Panc1 (cell line): ENCODE data around the gene USP12. TPM values are rescaled to one million over a fixed set of nuclear protein-coding genes. Genes with fewer than 3 reads are reported as not detected.

Experiments
- ATAC-seq: fragments of 200-7000 bp; cut with Tn5 transposase; 2 replicates; pipeline ENCODE4 v1.9.1; 2020; ENCODE audit warnings: mild to moderate bottlenecking, moderate library complexity
- BruUV-seq: library from RNA; stranded (reverse); fragments of 400-500 nt; replicated peaks from 2 replicates; lab custom pipeline; 2021; lab: Mats Ljungman, UMichigan
- CTCF ChIA-PET: fragments of 300-600 bp; sonication (Branson Sonifier 250); formaldehyde crosslinking; loops from one replicate; lab custom pipeline; 2022; ENCODE audit warnings: antibody characterized with exemption; lab: Charles Lee
- POLR2A ChIA-PET: fragments of 300-600 bp; sonication (Branson Sonifier 250); formaldehyde crosslinking; loops from one replicate; lab custom pipeline; 2022; ENCODE audit warnings: antibody characterized with exemption; lab: Charles Lee
- DNase-seq: peaks from one replicate; pipeline ENCODE4 v3.0.0-alpha.2; 2010; ENCODE audit warnings: low read depth, low spot score
- H3K27ac ChIP-seq: 2 replicates; pipeline ENCODE4 v1.5.1; 2011; ENCODE audit warnings: mild to moderate bottlenecking, low read length, inconsistent platforms
- H3K27me3 ChIP-seq: fragments of 200-500 bp; sonication (Bioruptor generic); 2 replicates; pipeline ENCODE4 v1.6.0; 2014; ENCODE audit warnings: low read length, inconsistent platforms; ENCODE audit not compliant: control insufficient read depth, insufficient read depth
- H3K36me3 ChIP-seq: fragments of 200-500 bp; sonication (Bioruptor generic); 2 replicates; pipeline ENCODE4 v1.5.1; 2014; ENCODE audit warnings: inconsistent platforms, mild to moderate bottlenecking, low read length, moderate library complexity; ENCODE audit not compliant: control insufficient read depth, insufficient read depth
- H3K4me1 ChIP-seq: 2 replicates; pipeline ENCODE4 v1.5.1; 2011; ENCODE audit warnings: inconsistent platforms, mild to moderate bottlenecking, low read length, moderate library complexity; ENCODE audit not compliant: control insufficient read depth, insufficient read depth
- H3K4me3 ChIP-seq, 2 experiments: 2 replicates each; pipeline ENCODE4 v1.5.1; 2011 to 2012; ENCODE audit warnings: low read depth in 2 of 2, low read length in 2 of 2, mild to moderate bottlenecking in 2 of 2, inconsistent platforms in 1 of 2, moderate library complexity in 1 of 2
- H3K9me3 ChIP-seq: fragments of 200-500 bp; sonication (Bioruptor generic); 2 replicates; pipeline ENCODE4 v1.5.1; 2014; ENCODE audit warnings: low read depth, mild to moderate bottlenecking, inconsistent platforms, low read length, moderate library complexity; ENCODE audit not compliant: control insufficient read depth, insufficient read depth
- CTCF ChIP-seq: fragments of 450-650 bp; IDR thresholded peaks from 2 replicates; pipeline ENCODE4 v1.5.1; 2017; ENCODE audit warnings: mild to moderate bottlenecking
- POLR2AphosphoS5 ChIP-seq: IDR thresholded peaks from 2 replicates; pipeline ENCODE4 v1.6.1; 2012; ENCODE audit warnings: mild to moderate bottlenecking, low read depth, low read length, moderate library complexity
- SIN3A ChIP-seq: IDR thresholded peaks from 2 replicates; pipeline ENCODE4 v1.6.1; 2012; ENCODE audit warnings: low read depth, mild to moderate bottlenecking, low read length, moderate library complexity, borderline replicate concordance; ENCODE audit not compliant: insufficient read depth
- TCF7L2 ChIP-seq: IDR thresholded peaks from 2 replicates; pipeline ENCODE4 v1.6.1; 2011; ENCODE audit warnings: mild to moderate bottlenecking, low read depth, low read length, inconsistent platforms
- in situ Hi-C: cut with HindIII; loops from 2 replicates; pipeline ENCODE4 v1.10.0; 2016; ENCODE audit warnings: low sequenced_read_pairs, low pct_unique_long_range_greater_than_20kb
- intact Hi-C: fragments of 100-400 bp; cut with micrococcal nuclease; formaldehyde crosslinking; loops from one replicate; pipeline ENCODE4 v1.10.0; 2022; ENCODE audit not compliant: unreplicated experiment
- total RNA-seq: library from RNA; stranded (reverse); gene quantifications from one replicate; pipeline ENCODE4 v1.2.1, GENCODE V29; 2021; ENCODE audit not compliant: unreplicated experiment
- TF ChIP-seq, protein P1 (sequence below), 2 experiments: IDR thresholded peaks; 2 replicates each; pipeline ENCODE4 v1.6.1; 2011 to 2012; ENCODE audit warnings: low read depth in 2 of 2, control low read depth in 1 of 2, low read length in 1 of 2, mild to moderate bottlenecking in 1 of 2, moderate library complexity in 1 of 2; ENCODE audit not compliant: insufficient read depth in 1 of 2

USP12 gene
- total RNA-seq, 1 experiment from 2014 or later = 82.0 TPM

DNA sequence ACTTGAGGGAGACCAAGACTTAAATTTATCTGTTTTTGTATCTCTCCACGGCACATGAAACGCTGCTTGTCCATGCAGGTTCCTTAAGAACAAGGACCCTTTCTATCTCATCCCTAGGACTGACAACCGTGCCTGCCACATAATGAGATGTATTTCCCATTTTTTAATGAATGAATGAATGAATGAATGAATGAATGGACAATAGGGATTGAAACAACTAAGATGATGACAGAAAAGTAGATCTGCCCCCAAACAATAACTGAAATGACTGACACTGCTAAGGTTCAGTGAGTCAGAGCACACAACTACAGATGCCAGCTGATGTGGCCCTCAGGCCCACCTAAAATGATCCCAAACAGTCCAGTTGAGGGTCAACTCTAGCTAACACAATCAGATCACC, 69.8 kb downstream of the USP12 start:
- ChIA-PET CTCF (no interaction called here), POLR2A (interaction anchor here (0.6 kb wide), 1 partner anchor 61 kb away, joined by 3 read pairs; no protein-coding TSS in a partner anchor)
- Histone ChIP-seq H3K27me3 (no peaks in the 10 kb centered on the region), H3K4me1 (peaks cover 16% of the 10 kb centered on the region; the same call in 1 of the 2 replicates), H3K27ac (no peak overlapping the region), H3K36me3 (peaks cover 22% of the 10 kb centered on the region), H3K4me3 (no peak overlapping the region), H3K9me3 (no peaks in the 10 kb centered on the region)
- TF ChIP-seq, protein P1, sequence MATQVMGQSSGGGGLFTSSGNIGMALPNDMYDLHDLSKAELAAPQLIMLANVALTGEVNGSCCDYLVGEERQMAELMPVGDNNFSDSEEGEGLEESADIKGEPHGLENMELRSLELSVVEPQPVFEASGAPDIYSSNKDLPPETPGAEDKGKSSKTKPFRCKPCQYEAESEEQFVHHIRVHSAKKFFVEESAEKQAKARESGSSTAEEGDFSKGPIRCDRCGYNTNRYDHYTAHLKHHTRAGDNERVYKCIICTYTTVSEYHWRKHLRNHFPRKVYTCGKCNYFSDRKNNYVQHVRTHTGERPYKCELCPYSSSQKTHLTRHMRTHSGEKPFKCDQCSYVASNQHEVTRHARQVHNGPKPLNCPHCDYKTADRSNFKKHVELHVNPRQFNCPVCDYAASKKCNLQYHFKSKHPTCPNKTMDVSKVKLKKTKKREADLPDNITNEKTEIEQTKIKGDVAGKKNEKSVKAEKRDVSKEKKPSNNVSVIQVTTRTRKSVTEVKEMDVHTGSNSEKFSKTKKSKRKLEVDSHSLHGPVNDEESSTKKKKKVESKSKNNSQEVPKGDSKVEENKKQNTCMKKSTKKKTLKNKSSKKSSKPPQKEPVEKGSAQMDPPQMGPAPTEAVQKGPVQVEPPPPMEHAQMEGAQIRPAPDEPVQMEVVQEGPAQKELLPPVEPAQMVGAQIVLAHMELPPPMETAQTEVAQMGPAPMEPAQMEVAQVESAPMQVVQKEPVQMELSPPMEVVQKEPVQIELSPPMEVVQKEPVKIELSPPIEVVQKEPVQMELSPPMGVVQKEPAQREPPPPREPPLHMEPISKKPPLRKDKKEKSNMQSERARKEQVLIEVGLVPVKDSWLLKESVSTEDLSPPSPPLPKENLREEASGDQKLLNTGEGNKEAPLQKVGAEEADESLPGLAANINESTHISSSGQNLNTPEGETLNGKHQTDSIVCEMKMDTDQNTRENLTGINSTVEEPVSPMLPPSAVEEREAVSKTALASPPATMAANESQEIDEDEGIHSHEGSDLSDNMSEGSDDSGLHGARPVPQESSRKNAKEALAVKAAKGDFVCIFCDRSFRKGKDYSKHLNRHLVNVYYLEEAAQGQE (IDR thresholded peaks at IDR 0.05; ENCODE audit: insufficient read depth in 1 of 2, low read depth in 2 of 2, low read length in 1 of 2) = no peak
- TF ChIP-seq SIN3A = no peak
- no peak for TF ChIP-seq CTCF
- no peak for TF ChIP-seq TCF7L2
- no peak for TF ChIP-seq POLR2AphosphoS5
- DNase-seq (no peak), ATAC-seq (no peak)
- BruUV-seq = no TSS peak
- in situ Hi-C loops (no loop called here), intact Hi-C loops (no loop called here)

DNA sequence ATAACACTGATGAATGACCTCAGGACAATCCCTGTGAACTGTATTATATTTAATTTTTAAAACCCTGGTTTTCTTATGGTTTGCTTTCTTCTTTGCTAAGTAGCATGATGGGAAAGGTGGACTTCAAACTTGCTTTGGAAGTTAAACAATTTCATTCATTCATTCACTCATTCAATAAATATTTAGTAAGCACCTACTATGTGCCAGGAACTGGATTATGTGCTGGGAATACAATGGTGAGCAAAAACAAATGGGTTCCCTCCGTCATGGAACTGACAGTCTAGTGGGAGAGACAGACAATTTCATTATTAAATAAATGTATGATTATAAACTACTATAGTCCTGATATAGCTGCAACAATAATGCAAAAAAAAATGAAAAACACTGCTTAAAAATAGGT, 70.3 kb downstream of the USP12 start:
- TF ChIP-seq POLR2AphosphoS5 = no peak
- TF ChIP-seq, protein P1 (IDR thresholded peaks at IDR 0.05; ENCODE audit: insufficient read depth in 1 of 2, low read depth in 2 of 2, low read length in 1 of 2) = no peak
- no peak for TF ChIP-seq SIN3A
- TF ChIP-seq TCF7L2 = no peak
- no peak for TF ChIP-seq CTCF
- intact Hi-C loops (no loop called here), in situ Hi-C loops (no loop called here)
- CTCF ChIA-PET = no interaction called here
- Histone ChIP-seq H3K9me3 (no peaks in the 10 kb centered on the region), H3K4me1 (peaks cover 16% of the 10 kb centered on the region; the same call in 1 of the 2 replicates), H3K27ac (no peak overlapping the region), H3K27me3 (no peaks in the 10 kb centered on the region), H3K4me3 (no peak overlapping the region), H3K36me3 (peaks cover 22% of the 10 kb centered on the region)
- no TSS peak for BruUV-seq
- ATAC-seq = no peak
- DNase-seq = no peak
- POLR2A ChIA-PET = interaction anchor here (0.6 kb wide), 1 partner anchor 61 kb away, joined by 3 read pairs; no protein-coding TSS in a partner anchor
